Measurements from ENCODE around the gene HPS1. TPM values are rescaled to one million over a fixed set of nuclear protein-coding genes. Genes with fewer than 3 reads are reported as not detected.

Gene HPS1
- total RNA-seq, 1 donor: 52.1 TPM

GRCh38 chr10:98419469-98420261 lies 27.1 kb downstream of the HPS1 start:
- H3K27ac ChIP-seq (ENCODE audit: low read depth, low read length): no peak overlapping the region
- no peaks in the 10 kb centered on the region for H3K9me3 ChIP-seq (ENCODE audit: low read depth, low read length)
- peaks cover 3% of the 10 kb centered on the region for H3K79me2 ChIP-seq (ENCODE audit: insufficient read depth, low read length)
- H3K36me3 ChIP-seq (ENCODE audit: insufficient read depth, low read length): peaks cover 17% of the 10 kb centered on the region
- H3K4me1 ChIP-seq (ENCODE audit: insufficient read depth, low read length): peaks cover 6% of the 10 kb centered on the region
- no peak overlapping the region for H3K4me3 ChIP-seq (ENCODE audit: insufficient read depth, low read length)
- TF ChIP-seq CTCF (IDR thresholded peaks at IDR 0.05; ENCODE audit: extremely low read depth, low read depth, low read length): no peak
- no peaks in the 10 kb centered on the region for H4K20me1 ChIP-seq (ENCODE audit: insufficient read depth, low read length)
- no peak overlapping the region for H3K4me2 ChIP-seq (ENCODE audit: insufficient read depth, low read length)
- peak; percentile 51 for DNase-seq (ENCODE audit: insufficient read length, low spot score, missing footprints)
- H3K27me3 ChIP-seq (ENCODE audit: insufficient read depth, low read length): no peaks in the 10 kb centered on the region
- H2AFZ ChIP-seq (ENCODE audit: low read length): no peak overlapping the region

GRCh38 chr10:98418665-98419468 lies 27.9 kb downstream of the HPS1 start:
- Histone ChIP-seq H3K4me2 (ENCODE audit: insufficient read depth, low read length) (no peak overlapping the region), H3K79me2 (ENCODE audit: insufficient read depth, low read length) (peaks cover 10% of the 10 kb centered on the region), H3K27me3 (ENCODE audit: insufficient read depth, low read length) (no peaks in the 10 kb centered on the region), H4K20me1 (ENCODE audit: insufficient read depth, low read length) (no peaks in the 10 kb centered on the region), H3K36me3 (ENCODE audit: insufficient read depth, low read length) (peaks cover 17% of the 10 kb centered on the region), H3K9me3 (ENCODE audit: low read depth, low read length) (no peaks in the 10 kb centered on the region), H2AFZ (ENCODE audit: low read length) (no peak overlapping the region), H3K4me3 (ENCODE audit: insufficient read depth, low read length) (no peak overlapping the region), H3K4me1 (ENCODE audit: insufficient read depth, low read length) (peaks cover 14% of the 10 kb centered on the region), H3K27ac (ENCODE audit: low read depth, low read length) (no peak overlapping the region)
- TF ChIP-seq CTCF (IDR thresholded peaks at IDR 0.05; ENCODE audit: extremely low read depth, low read depth, low read length): no peak
- peak; percentile 31 for DNase-seq (ENCODE audit: insufficient read length, low spot score, missing footprints)

- Histone ChIP-seq H3K4me1 (ENCODE audit: insufficient read depth, low read length) (peaks cover 14% of the 10 kb centered on the region), H3K4me2 (ENCODE audit: insufficient read depth, low read length) (no peak overlapping the region), H3K27me3 (ENCODE audit: insufficient read depth, low read length) (no peaks in the 10 kb centered on the region), H3K36me3 (ENCODE audit: insufficient read depth, low read length) (peaks cover 17% of the 10 kb centered on the region), H3K27ac (ENCODE audit: low read depth, low read length) (no peak overlapping the region), H3K79me2 (ENCODE audit: insufficient read depth, low read length) (peaks cover 10% of the 10 kb centered on the region), H4K20me1 (ENCODE audit: insufficient read depth, low read length) (no peaks in the 10 kb centered on the region), H3K9me3 (ENCODE audit: low read depth, low read length) (no peaks in the 10 kb centered on the region), H2AFZ (ENCODE audit: low read length) (no peak overlapping the region), H3K4me3 (ENCODE audit: insufficient read depth, low read length) (no peak overlapping the region)
- no peak for TF ChIP-seq CTCF (IDR thresholded peaks at IDR 0.05; ENCODE audit: extremely low read depth, low read depth, low read length)
- peak; percentile 53 for DNase-seq (ENCODE audit: insufficient read length, low spot score, missing footprints)
These were observed 28.6 kb downstream of the HPS1 start for GRCh38 chr10:98417973-98418664.
